SW480 (cell line): Measurements from ENCODE around the gene KSR2.

Source experiments
- DNase-seq: peaks from one replicate; pipeline ENCODE4 v3.0.0-alpha.2; 2016; ENCODE audit warnings: low spot score

Gene KSR2

DNA sequence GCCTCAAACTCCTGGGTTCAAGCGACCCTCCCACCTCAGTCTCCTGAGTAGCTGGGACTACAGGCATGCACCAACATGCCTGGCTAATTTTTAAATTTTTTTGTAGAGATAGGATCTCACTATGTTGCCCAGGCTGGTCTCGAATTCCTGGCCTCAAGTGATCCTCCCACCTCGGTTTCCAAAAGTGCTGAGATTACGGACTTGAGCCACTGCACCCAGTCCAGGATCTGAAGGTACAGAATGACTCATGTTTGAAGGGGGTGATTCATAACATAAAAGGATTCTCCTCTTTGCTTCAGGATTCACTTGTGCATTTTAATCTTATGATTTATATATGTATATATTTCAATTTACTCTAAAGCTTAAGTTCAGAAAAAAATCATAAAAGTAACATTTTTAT lies 111.7 kb downstream of the KSR2 start:
- peak; percentile 21 for DNase-seq

DNA sequence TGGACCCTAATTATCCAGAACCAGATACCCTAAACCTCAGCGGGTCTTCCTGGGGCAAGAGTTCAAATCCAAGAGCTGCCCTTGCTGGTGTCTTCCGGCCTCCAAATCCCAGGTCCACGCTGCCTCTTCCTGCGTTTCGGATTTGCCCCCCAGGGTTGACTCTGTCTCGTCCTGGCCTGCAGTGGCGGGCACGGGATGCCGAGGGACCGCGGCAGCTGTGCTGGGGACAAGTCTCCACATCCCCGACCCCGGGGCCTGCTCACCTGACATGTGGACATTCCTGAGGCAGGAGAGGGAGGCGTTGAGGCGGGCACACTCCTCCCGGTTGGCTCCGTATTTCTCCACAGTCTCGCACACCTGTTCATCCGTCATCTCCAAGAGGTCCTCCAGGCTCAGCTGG lies 113.6 kb downstream of the KSR2 start:
- DNase-seq: no peak

DNA sequence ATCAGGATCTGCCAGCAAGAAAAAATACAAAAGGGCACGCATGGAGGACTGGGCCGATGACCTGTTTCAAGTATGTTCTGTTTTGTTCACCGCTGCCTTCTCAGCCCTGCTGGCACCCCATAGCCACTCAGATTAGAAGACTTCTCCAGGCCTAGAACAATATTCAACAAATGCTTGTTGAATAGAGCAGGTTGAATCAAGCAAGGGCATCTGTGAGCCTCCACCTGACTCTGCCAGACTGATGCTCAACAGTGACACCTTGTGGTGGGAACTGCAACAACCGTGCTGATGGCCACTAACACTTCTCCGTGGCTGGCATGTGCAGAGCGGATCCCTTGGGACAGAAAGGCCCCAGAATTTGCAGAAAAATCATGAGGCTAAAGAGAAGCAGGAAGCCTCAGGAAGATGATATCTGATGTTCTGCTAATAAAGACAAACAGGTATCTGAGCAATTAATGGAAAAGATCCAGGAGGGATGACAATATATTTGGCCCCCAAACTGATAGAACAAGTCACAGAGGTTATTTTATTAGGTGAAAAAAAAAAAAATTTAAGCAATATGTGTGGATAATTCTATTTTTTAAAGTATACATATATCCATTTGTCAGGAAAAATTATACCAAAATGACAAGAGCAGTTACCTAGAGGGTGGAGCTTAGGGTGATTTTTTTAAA lies 114.3 kb downstream of the KSR2 start:
- DNase-seq: peak; percentile 40

DNA sequence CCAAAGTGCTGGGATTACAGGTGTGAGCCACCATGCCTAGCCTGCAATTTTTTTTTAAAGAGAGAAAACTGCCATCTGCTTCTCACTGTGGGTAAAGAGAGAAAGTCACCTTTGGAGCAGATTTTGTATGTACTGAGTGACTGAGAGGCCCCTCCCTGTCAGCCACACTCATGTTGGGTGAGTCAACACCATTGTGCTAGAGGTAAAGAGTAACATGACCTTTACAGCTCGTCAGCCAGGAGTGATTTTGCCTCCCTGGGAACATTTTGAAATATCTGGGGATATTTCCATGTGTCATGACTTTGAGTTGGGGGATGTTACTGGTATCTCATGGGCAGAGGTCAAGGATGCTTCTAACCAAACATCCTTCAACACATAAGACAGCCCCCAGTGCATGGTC lies 115.2 kb downstream of the KSR2 start:
- DNase-seq: peak; percentile 71

DNA sequence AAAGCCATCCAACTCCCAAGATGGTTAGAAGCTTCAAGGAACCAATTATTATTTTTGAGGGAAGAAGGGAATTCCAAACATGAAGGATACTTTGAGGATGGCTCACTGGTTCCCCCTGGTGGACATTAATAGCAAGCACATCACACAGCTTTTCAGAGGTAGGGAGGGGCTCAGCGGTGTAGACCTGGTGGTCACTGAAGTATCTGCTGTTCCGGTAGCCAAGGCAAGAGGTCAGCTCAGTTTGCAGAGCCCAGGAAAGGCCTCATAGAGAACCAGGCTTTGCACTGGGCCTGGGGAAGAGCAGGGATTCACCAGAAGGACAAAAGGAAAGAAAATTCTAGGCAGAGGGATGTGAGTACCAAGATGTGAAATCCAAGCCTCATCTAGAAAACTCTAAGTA lies 118.7 kb downstream of the KSR2 start:
- DNase-seq: peak; percentile 59

DNA sequence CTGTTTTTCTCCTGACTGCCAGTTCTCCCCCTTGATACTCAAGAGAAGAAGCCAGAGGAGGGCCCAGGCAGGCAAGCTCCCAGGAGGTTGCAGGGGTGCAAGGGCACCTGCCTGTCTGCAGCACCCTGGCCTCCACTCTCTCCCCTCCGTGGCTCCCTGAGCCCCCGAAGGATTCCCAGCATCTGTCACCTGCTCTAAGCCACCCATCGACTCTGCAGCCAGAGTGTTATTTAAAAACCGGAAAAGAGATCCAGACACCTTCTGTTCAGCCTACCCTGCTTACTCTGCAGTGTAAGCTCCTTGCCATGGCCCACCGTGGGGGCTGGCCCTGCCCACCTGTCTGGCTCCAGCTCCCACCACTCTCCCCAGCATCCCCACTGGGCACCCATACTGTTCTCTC lies 121.4 kb downstream of the KSR2 start:
- no peak for DNase-seq

DNA sequence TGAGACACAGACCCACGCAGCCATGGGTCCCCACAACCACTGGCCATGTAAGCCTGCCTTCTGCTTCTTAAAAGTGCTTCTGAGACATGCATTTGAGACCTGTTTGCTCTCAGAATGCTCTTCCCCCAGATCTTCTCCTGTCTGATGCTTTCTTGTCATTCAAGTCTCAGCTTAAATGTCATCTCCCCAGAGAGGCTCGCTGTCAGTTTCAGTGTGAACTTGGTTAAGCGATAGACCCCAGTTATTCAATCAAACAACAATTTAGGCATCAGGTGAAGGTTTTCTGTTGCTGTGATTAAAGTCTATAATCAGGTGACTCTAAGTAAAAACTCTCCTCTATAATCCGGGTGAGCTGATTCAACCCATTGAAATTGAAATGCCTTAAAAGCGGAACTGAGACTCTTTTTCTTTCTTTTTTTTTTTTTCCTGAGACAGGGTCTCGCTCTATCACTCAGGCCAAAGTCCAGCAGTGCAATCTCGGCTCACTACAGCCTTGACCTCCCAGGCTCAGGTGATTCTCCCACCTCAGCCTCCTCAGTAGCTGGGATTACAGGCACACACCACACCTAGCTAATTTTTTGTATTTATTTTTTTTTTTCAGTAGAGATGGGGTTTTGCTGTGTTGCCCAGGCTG lies 123.4 kb downstream of the KSR2 start:
- no peak for DNase-seq

DNA sequence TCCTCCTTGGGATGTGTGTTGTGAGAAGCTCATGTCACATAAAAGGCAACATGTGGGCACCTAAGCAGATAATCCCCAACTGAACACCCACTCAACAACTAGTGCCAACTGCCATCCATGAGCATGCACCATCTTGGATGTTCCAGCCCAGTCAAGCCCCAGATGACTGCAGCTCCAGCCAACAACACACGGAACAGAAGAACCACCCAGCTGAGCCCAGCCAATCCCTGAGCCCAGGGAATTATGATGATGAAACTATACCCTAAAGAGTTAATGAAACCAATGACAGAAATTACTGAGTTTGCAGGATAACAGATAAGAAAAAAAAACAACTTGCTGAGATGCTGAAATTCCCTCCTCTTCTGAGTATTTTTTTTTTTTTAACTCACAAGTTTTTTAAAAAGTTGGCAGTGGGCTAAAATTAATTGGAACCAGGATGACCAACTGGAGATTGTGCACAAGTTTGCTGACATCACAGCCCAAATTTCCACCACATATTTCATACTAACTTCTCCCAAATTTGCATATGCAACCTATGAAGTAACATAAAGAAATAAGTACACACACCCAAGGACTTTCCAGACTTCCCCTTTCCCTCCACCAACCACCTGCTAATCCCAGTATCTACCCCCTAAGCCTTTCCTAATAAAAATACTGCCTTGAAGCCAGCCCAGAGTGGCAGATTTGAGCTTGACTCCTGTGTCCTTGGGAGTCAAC lies 124.5 kb downstream of the KSR2 start:
- DNase-seq: no peak

DNA sequence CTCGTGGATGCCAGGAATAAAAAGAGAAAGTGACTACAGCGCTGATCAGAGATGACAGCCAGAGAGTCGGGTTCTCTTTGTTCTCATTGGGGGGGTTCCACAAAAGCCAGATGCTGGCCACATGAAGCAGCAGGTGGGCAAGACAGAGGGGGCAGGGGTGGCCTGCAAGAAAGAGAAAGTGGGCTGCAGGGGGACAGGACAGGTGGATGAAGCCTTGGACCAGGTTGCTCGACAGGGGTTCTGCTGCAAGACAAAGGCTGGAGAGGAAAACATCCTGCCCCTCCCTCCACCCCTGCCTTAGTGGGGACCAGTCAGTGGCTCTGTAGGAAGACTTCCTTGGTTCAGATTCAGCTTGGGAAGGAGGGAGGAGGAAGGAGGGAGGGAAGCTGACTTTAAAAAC lies 126.2 kb downstream of the KSR2 start:
- DNase-seq: no peak

DNA sequence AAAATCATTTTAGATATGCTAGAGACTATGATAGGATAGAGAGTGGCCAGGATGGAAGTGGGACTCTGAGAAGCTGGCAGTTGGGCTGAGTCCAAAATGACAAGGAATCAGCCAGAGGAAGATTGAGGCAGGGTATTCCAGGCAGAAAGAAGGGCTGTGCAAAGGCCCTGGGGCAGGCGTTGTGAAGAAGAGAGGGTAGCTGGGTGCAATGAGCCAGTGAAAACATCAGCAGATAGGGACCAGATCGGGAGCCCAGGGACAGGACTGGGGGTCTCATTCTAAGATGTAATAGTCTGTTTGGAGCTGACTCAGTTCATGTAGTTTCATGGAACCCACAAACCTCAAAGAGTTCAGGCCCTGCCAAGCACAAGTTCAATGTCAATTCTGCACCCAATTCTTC lies 126.6 kb downstream of the KSR2 start:
- DNase-seq: no peak

DNA sequence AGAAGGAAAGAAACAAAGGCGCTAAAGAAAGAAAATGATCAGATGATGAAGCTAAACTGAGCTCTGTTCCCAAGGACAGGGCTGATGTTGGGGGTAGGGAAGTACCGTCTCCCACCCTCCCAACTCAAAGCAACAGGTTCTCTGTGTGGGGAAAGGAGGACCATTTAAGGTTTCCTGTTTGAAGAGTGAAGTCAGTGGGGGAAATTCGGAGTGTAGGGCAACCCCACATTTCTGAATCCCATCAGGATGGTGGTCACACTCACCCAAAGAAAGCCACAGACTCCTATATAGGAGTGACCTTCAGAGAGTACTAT lies 131.1 kb downstream of the KSR2 start:
- DNase-seq: no peak

DNA sequence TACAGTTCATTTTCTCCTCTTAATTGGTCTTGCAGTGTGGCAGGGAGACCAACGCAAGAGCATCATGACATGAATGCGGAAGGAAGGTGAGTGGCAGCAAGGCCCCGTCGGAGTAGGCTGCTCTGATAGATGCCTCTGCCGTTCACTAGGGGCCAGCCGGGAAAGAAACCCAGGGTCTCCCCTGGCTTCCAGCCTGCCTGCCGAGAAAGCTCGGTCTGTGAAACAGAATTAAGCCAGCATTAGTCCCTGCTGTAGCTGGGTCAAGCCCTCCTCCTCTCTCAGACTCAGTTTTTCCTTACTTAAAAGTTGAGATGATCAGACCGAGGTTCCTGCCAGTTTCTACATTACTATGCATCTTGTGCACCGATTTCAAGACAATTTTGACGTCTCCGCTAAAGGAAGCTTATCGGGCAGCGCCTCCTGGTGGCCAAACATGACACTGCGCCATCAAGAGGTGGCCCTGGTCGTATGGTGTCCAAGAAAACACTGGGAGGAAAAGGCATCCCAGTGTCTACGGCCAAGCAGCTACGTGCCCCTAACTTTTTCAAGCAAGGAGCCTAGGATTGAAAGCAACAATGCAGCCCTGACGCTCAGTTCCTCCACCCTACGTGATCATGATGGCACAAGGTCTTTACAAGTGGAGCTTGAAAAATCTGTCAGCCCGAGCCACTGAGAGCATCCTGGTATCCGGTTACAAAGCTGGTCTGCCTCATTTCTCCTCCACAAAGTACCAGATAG lies 131.6 kb downstream of the KSR2 start:
- DNase-seq: peak; percentile 51

DNA sequence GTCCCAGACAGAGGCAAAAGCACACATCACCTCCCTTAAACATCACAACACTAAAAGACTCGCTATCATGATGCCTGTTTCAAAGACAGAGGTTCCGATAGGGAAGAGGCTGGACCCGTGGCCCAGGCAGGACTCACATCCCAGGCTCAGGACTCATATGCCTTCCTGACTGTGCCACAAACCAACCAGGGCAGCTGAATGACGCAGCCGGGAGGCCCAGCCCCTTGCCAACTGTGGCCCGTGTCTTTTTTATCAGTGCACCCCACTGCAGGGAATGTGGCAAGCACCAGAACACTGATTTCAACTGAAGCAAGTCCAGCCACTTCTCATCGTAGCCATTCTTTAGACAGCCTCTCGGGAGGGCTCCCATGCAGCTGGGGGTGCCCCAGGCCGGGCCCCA lies 132.3 kb downstream of the KSR2 start:
- no peak for DNase-seq

DNA sequence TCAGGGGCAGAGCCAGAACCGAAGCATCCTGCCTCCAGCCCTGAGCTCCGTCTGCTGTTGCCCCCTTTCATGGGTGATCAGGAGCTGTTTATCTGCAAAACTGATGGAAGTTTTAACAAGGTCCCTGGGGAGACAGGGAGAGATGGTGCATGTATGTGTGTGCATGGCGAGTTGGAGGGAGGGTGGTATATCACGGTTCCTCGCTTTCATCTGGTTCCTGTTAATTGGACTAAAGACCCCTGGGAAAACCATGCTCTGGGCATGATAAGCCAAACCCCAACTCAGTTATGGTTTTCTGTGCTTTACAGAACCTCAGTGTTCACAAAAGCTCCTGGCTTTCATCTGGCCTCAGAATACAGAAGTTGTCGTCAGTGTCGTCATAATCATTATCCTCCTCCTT lies 133.6 kb downstream of the KSR2 start:
- no peak for DNase-seq

DNA sequence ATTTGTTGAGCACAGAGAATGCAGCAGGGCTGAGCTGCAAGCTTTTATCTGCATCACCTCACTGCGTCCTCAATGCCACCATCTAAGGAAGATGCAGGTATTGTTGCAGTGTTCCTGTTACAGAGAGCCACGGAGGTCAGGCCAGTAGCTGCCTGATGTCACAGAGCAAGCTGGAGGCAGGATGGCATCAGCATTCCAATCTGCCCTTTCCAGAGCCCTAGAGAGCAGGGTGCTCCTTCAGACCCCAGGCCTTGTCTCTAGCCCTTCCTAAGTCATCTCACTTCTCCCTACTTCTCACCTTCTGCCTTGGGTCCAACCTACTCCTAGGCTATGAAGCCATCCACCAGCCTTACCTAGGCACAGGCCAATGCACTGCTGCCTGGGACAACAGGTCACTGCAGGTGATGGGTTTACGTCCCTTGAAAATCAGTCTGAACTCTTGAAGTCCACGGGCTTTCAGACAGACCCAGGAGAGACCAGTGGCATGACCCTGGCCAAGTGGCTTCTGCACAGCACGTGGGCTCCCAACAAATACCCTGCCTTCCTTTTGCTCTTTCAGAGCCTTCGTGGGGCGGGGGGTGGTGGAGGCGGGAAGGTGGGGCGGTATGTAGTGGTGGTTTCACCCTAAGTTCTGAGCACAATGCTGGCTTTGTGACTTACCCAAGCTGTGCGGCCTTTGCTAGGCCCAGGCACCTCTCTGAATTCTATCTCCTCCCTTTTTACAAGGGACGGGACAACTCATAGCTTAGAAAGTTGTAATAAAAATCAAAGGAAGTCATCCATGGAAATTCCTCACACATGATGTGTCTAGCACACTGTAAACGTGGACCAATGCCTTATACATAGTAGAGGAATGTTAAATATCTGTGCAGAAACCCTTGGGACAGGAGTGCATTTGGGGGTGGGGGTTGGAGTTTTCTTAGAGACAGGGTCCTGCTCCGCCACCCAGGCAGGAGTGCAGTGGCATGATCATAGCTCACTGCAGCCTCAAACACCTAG lies 136.0 kb downstream of the KSR2 start:
- peak; percentile 25 for DNase-seq

DNA sequence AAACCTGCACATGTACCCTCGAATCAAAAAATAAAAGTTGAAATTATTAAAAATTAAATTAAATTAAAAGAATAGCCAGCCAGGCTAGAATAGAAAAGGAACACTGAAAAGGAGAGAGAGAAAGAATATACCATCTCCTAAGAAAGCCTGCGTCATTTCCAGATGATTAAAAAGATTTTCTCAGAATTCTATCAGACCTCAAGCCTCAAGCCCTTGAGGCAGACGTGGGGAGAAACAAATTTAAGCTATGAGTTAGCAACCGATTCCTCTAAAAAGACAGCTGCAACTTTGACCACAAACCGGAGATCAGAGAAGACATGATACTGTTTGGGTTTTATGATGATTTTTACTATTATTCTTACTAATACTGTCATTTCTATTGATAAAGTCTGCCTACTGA lies 138.3 kb downstream of the KSR2 start:
- DNase-seq: no peak

DNA sequence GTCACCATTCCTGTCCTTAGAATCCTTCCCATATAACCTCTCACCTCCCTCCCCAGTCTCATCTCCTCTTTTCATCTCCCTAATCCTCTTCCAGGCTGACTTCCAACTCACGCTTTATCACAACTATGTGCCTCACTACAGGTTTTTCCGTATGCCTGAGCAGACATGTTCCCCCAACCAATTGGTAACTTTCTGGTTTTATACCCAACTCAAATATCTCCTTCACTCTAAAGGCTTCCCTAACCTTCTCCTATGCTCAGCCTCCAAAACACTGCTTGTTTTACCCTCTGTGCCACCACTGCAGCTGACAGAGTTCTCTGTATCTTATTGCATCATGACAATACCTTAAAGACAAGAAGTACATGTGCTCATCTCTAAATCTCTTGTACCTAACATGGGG lies 139.7 kb downstream of the KSR2 start:
- no peak for DNase-seq

DNA sequence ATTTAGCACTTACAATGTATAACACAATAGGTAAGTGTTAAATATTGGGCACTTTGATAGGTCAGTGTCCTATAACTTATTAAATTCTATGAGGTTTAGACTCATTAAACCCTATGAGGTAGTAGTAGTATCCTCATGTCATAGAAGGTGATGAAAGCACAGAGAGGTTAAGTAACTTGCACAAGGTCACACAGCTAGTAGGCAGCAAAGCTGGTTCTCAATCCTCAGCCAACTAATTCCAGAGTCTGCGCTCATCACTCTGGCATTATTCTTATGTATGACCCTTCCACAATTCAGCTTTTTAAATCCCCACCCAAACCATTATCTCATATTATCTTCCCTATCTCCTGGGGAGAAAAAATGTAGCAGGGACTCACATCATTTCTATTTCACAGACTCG lies 141.1 kb downstream of the KSR2 start:
- no peak for DNase-seq

DNA sequence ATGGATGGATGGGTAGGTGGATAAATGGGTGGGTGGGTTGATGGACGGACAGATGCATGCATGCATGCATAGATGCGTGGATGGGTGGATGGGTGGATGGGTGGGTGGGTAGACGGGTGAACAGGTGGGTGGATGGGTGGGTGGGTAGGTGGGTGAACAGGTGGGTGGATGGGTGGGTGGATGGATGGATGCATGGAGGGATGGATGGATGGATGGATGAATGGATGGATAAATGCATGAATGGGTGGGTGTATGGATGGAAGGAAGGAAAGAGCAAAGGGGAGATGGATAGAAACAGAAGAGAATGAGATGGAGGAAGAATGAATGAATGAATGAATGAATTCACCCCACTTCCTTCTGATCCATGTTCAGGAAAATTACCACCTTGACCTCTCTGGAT lies 143.0 kb downstream of the KSR2 start:
- DNase-seq: no peak

DNA sequence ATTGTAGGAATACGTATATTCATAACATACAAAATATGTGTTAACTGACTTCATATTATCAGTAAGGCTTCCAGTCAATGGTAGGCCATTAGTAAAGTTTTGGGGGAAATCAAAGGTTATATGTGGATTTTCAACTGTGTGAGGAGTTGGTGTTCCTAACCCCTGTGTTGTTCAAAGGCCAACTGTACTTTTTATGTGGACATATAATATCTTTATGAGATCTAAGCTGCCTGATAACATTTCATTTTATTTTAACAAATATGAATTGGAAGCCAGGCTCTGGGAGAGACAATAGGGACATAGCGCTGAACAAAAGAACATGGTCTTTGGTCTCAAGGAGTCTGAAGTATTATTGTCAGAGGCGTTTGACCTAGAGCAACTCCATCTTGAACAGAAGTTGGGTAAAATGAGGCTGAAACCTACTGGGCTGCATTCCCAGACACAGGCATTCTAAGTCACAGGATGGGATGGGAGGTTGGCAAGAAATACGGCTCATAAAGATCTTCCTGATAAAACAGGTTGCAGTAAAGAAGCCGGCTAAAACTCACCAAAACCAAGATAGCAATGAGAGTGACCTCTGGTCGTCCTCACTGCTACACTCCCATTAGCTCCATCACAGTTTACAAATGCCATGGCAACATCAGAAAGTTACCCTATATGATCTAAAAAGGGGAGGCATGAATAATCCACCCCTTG lies 147.2 kb downstream of the KSR2 start:
- no peak for DNase-seq

DNA sequence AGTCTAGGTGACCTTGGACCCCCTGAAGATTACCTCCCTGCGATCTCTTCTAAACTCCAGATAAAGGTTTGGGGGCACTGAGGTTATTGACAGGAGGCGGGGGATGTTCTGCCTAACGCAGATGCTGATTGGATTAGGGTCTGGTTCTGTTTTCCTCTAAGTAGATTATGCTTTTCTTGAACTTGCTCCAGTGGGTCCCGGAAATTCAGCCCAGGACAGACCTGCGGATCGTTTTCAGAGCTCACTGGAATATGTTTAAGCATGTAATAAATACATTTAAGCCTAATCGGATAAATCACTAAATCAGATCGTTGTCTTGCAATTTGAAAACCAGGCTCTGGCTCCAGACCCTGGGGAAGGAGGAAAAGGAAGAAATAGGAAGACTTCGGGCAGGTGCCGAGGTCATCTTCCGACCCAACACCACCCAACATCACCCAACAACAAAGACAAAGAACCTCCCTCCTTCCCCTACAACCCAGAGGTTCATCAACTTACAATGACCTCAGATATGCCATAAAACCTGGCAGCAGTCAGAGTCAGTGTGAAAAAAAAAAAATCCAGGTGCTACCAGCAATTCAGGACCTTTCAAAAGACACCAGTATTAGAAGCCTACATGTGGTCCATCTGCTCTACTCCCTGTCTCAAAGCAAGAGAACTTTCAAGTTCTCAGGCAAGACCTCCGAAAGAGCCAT lies 148.4 kb downstream of the KSR2 start:
- no peak for DNase-seq
